WERI-Rb-1 (cell line): ENCODE measurements around the gene GRIK2.

Source experiments
- DNase-seq: peaks from one replicate; pipeline ENCODE4 v3.0.0-alpha.2; 2020
- H3K27ac ChIP-seq: fragments of 250-450 bp; sonication (Bioruptor Pico); 2 replicates; pipeline ENCODE4 v1.5.1; 2020; ENCODE audit warnings: mild to moderate bottlenecking, moderate library complexity
- H3K27me3 ChIP-seq: fragments of 250-450 bp; sonication (Bioruptor Pico); 2 replicates; pipeline ENCODE4 v1.5.1; 2021; ENCODE audit warnings: mild to moderate bottlenecking, low read depth, moderate library complexity; ENCODE audit not compliant: insufficient read depth, severe bottlenecking
- H3K36me3 ChIP-seq: fragments of 250-450 bp; sonication (Bioruptor Pico); 2 replicates; pipeline ENCODE4 v1.5.1; 2020; ENCODE audit warnings: mild to moderate bottlenecking, moderate library complexity
- H3K4me3 ChIP-seq: 2 replicates; pipeline ENCODE4 v1.5.1; 2011; ENCODE audit warnings: low read depth, mild to moderate bottlenecking, control low read depth, low read length
- H3K9me3 ChIP-seq: fragments of 250-450 bp; sonication (Bioruptor Pico); 2 replicates; pipeline ENCODE4 v1.5.1; 2021; ENCODE audit warnings: mild to moderate bottlenecking, moderate library complexity; ENCODE audit not compliant: severe bottlenecking
- CTCF ChIP-seq: IDR thresholded peaks from 2 replicates; pipeline ENCODE4 v1.5.1; 2011; ENCODE audit warnings: low read depth, mild to moderate bottlenecking, control low read depth, inconsistent platforms, low read length

GRIK2 gene

GRCh38 chr6:101755931-101756330 is 362.4 kb downstream of the GRIK2 start:
- no peak for DNase-seq
- Histone ChIP-seq H3K27me3 (no peaks in the 10 kb centered on the region), H3K4me3 (no peak overlapping the region), H3K36me3 (no peaks in the 10 kb centered on the region), H3K9me3 (no peaks in the 10 kb centered on the region), H3K27ac (no peak overlapping the region)
- TF ChIP-seq CTCF = no peak

- no peaks in the 10 kb centered on the region for H3K9me3 ChIP-seq
- H3K4me3 ChIP-seq = no peak overlapping the region
- no peak overlapping the region for H3K27ac ChIP-seq
- no peaks in the 10 kb centered on the region for H3K36me3 ChIP-seq
- no peaks in the 10 kb centered on the region for H3K27me3 ChIP-seq
- TF ChIP-seq CTCF = no peak
- no peak for DNase-seq
Measured at GRCh38 chr6:101758368-101758767, 364.9 kb downstream of the GRIK2 start.

GRCh38 chr6:101760843-101761621 is 367.5 kb downstream of the GRIK2 start:
- DNase-seq = no peak

GRCh38 chr6:101762851-101763250 is 369.3 kb downstream of the GRIK2 start:
- no peaks in the 10 kb centered on the region for H3K27me3 ChIP-seq
- no peaks in the 10 kb centered on the region for H3K36me3 ChIP-seq
- no peaks in the 10 kb centered on the region for H3K9me3 ChIP-seq
- no peak overlapping the region for H3K4me3 ChIP-seq
- no peak for TF ChIP-seq CTCF
- DNase-seq = no peak
- no peak overlapping the region for H3K27ac ChIP-seq

More at GRCh38 chr6:101760843-101761621, 367.5 kb downstream of the GRIK2 start:
- Histone ChIP-seq H3K9me3 (no peaks in the 10 kb centered on the region), H3K27me3 (no peaks in the 10 kb centered on the region), H3K4me3 (no peak overlapping the region), H3K27ac (no peak overlapping the region), H3K36me3 (no peaks in the 10 kb centered on the region)
- no peak for TF ChIP-seq CTCF

GRCh38 chr6:101765281-101765680 is 371.8 kb downstream of the GRIK2 start:
- Histone ChIP-seq H3K9me3 (no peaks in the 10 kb centered on the region), H3K36me3 (no peaks in the 10 kb centered on the region), H3K27ac (no peak overlapping the region), H3K4me3 (no peak overlapping the region), H3K27me3 (no peaks in the 10 kb centered on the region)
- DNase-seq = no peak
- TF ChIP-seq CTCF = no peak

GRCh38 chr6:101770116-101770515 is 376.6 kb downstream of the GRIK2 start:
- H3K4me3 ChIP-seq = no peak overlapping the region
- TF ChIP-seq CTCF = no peak
- DNase-seq = no peak
- no peaks in the 10 kb centered on the region for H3K9me3 ChIP-seq
- H3K36me3 ChIP-seq = no peaks in the 10 kb centered on the region
- no peak overlapping the region for H3K27ac ChIP-seq
- no peaks in the 10 kb centered on the region for H3K27me3 ChIP-seq
